GM12878 (cell line): ENCODE results near the gene IGFBP1. TPM values are rescaled to one million over a fixed set of nuclear protein-coding genes. Genes with fewer than 3 reads are reported as not detected.

Experiments
- ATAC-seq: fragments of 200-7000 bp; cut with Tn5 transposase; 3 replicates; pipeline ENCODE4 v1.9.1; 2020; ENCODE audit warnings: mild to moderate bottlenecking, moderate library complexity
- BruUV-seq: library from RNA; stranded (reverse); fragments of 400-500 nt; replicated peaks from 2 replicates; lab custom pipeline; 2021; lab: Mats Ljungman, UMichigan
- CTCF ChIA-PET: fragments of 300-600 bp; sonication (Branson Sonifier 250); formaldehyde crosslinking; extraction: SDS; loops from one replicate; lab custom pipeline; 2021; ENCODE audit warnings: inconsistent platforms; lab: Yijun Ruan, JAX
- POLR2A ChIA-PET: fragments of 350-600 bp; formaldehyde crosslinking; extraction: SDS; loops from one replicate; lab custom pipeline; 2021; ENCODE audit warnings: inconsistent platforms; lab: Charles Lee
- RAD21 ChIA-PET: fragments of 300-600 bp; sonication (Branson Sonifier 250); formaldehyde crosslinking; loops from one replicate; lab custom pipeline; 2023; ENCODE audit warnings: antibody characterized with exemption; ENCODE audit not compliant: unreplicated experiment; lab: Charles Lee
- SMC1A ChIA-PET: fragments of 300-600 bp; sonication (Branson Sonifier 250); formaldehyde crosslinking; loops from one replicate; lab custom pipeline; 2023; ENCODE audit not compliant: unreplicated experiment, uncharacterized antibody; lab: Charles Lee
- DNase-seq: peaks from one replicate; pipeline ENCODE4 v3.0.0-alpha.2; 2011; ENCODE audit warnings: low read depth, low spot score
- FAIRE-seq: peaks from 3 replicates; lab custom pipeline; 2011; peaks lifted over from hg19 to GRCh38; lab: Jason Lieb, UNC
- H2AFZ ChIP-seq: 2 replicates; pipeline ENCODE4 v1.6.0; 2011; ENCODE audit warnings: low read depth, low read length, control low read depth; ENCODE audit not compliant: control insufficient read depth
- H3K27ac ChIP-seq: 2 replicates; pipeline ENCODE4 v1.5.1; 2011; ENCODE audit warnings: control low read depth; ENCODE audit not compliant: control insufficient read depth, insufficient read depth
- H3K27me3 ChIP-seq, 2 experiments: replicated peaks in 1 of 2; 2 replicates each; pipeline versions ENCODE4 v1.6.0 to v1.6.1; 2011; ENCODE audit warnings: low read length in 1 of 2; ENCODE audit not compliant: control insufficient read depth in 2 of 2, insufficient read depth in 2 of 2
- H3K36me3 ChIP-seq, 2 experiments: 2 replicates each; pipeline ENCODE4 v1.5.1; 2011; ENCODE audit warnings: low read length in 1 of 2; ENCODE audit not compliant: control insufficient read depth in 2 of 2, insufficient read depth in 2 of 2
- H3K4me1 ChIP-seq: 2 replicates; pipeline ENCODE4 v1.6.1; 2011; ENCODE audit warnings: mild to moderate bottlenecking, low read length, moderate library complexity, mixed read lengths; ENCODE audit not compliant: control insufficient read depth, insufficient read depth
- H3K4me2 ChIP-seq: 2 replicates; pipeline ENCODE4 v1.6.0; 2011; ENCODE audit warnings: control low read depth; ENCODE audit not compliant: control insufficient read depth, insufficient read depth
- H3K4me3 ChIP-seq: fragments of 200-600 bp; sonication (generic); 2 replicates; pipeline ENCODE4 v1.5.1; 2016
- H3K79me2 ChIP-seq: 2 replicates; pipeline ENCODE4 v1.6.0; 2011; ENCODE audit warnings: low read length; ENCODE audit not compliant: control insufficient read depth, insufficient read depth
- H3K9ac ChIP-seq: 2 replicates; pipeline ENCODE4 v1.8.0; 2011; ENCODE audit warnings: low read length, control low read depth, mixed read lengths; ENCODE audit not compliant: control insufficient read depth, insufficient read depth
- H3K9me3 ChIP-seq: replicated peaks from 3 replicates; pipeline ENCODE4 v1.5.1; 2011; ENCODE audit warnings: mild to moderate bottlenecking, low read length; ENCODE audit not compliant: control insufficient read depth, insufficient read depth
- H4K20me1 ChIP-seq: 2 replicates; pipeline ENCODE4 v1.6.0; 2011; ENCODE audit not compliant: control insufficient read depth, insufficient read depth
- ATF2 ChIP-seq: IDR thresholded peaks from 2 replicates; pipeline ENCODE4 v1.6.1; 2012; ENCODE audit warnings: low read length, inconsistent platforms
- BACH1 ChIP-seq: fragments of 450-650 bp; IDR thresholded peaks from 2 replicates; pipeline ENCODE4 v1.6.1; 2017; ENCODE audit warnings: mild to moderate bottlenecking, borderline replicate concordance
- CTCF ChIP-seq, 3 experiments: IDR thresholded peaks in 2 of 3; conservative IDR thresholded peaks in 1 of 3; 2 replicates each; pipeline ENCODE4 v1.5.1; 2011; ENCODE audit warnings: low read depth in 3 of 3, low read length in 3 of 3, mild to moderate bottlenecking in 3 of 3, control low read depth in 2 of 3, moderate library complexity in 2 of 3, inconsistent platforms in 1 of 3, mixed read lengths in 1 of 3; ENCODE audit not compliant: control insufficient read depth in 2 of 3, insufficient read depth in 1 of 3; ENCODE audit errors: extremely low read depth in 1 of 3
- EZH2 ChIP-seq: IDR thresholded peaks from 2 replicates; pipeline ENCODE4 v1.6.1; 2012; ENCODE audit warnings: low read depth, mild to moderate bottlenecking, control low read depth, inconsistent platforms, low read length, borderline replicate concordance; ENCODE audit not compliant: control insufficient read depth
- KAT2A ChIP-seq: conservative IDR thresholded peaks from 2 replicates; pipeline ENCODE4 v1.6.1; 2011; ENCODE audit warnings: low read depth, low read length; ENCODE audit not compliant: control insufficient read depth
- NFIC ChIP-seq: IDR thresholded peaks from 2 replicates; pipeline ENCODE4 v1.6.1; 2012; ENCODE audit warnings: low read depth, mild to moderate bottlenecking, inconsistent platforms, low read length, moderate library complexity
- POLR2AphosphoS5 ChIP-seq: IDR thresholded peaks from 2 replicates; pipeline ENCODE4 v1.6.1; 2011; ENCODE audit warnings: mild to moderate bottlenecking, low read length, inconsistent platforms
- RUNX3 ChIP-seq: IDR thresholded peaks from 2 replicates; pipeline ENCODE4 v1.6.1; 2012; ENCODE audit warnings: low read length, inconsistent platforms
- SIX5 ChIP-seq: IDR thresholded peaks from 2 replicates; pipeline ENCODE4 v1.6.1; 2011; ENCODE audit warnings: mild to moderate bottlenecking, low read depth, low read length, moderate library complexity; ENCODE audit not compliant: severe bottlenecking
- SREBF1 ChIP-seq: IDR thresholded peaks from 2 replicates; pipeline ENCODE4 v1.6.1; 2012; ENCODE audit warnings: mild to moderate bottlenecking, low read length
- SUZ12 ChIP-seq: fragments of 200-600 bp; sonication (generic); IDR thresholded peaks from one replicate; pipeline ENCODE4 v1.6.1; 2018; ENCODE audit warnings: antibody characterized with exemption, mild to moderate bottlenecking; ENCODE audit not compliant: unreplicated experiment
- TCF3 ChIP-seq: IDR thresholded peaks from 2 replicates; pipeline ENCODE4 v1.6.1; 2012; ENCODE audit warnings: low read depth, mild to moderate bottlenecking, low read length, borderline replicate concordance; ENCODE audit not compliant: insufficient read depth
- USF1 ChIP-seq: IDR thresholded peaks from 2 replicates; pipeline ENCODE4 v1.6.1; 2011; ENCODE audit warnings: borderline replicate concordance, low read depth, mild to moderate bottlenecking, moderate library complexity, mixed read lengths, low read length; ENCODE audit not compliant: insufficient read depth; ENCODE audit errors: extremely low read length
- WRNIP1 ChIP-seq: IDR thresholded peaks from 2 replicates; pipeline ENCODE4 v1.6.1; 2011; ENCODE audit warnings: low read depth, low read length, improper control_type of control experiment, borderline replicate concordance
- YBX1 ChIP-seq: fragments of 450-650 bp; IDR thresholded peaks from 2 replicates; pipeline ENCODE4 v1.6.1; 2016; ENCODE audit warnings: antibody characterized with exemption
- YY1 ChIP-seq: IDR thresholded peaks from 2 replicates; pipeline ENCODE4 v1.6.1; 2011; ENCODE audit warnings: low read depth, mild to moderate bottlenecking, low read length
- WGBS: methylation state at CpG from one replicate; pipeline ENCODE4 v1.1.6; 2016; ENCODE audit warnings: low lambda C conversion rate; ENCODE audit not compliant: insufficient replicate concordance, insufficient coverage; ENCODE audit errors: missing lambda C conversion rate; 5-methylcytosine and 5-hydroxymethylcytosine counted together
- in situ Hi-C: fragments of 300-500 bp; cut with MboI; formaldehyde crosslinking; loops from 9 replicates; pipeline ENCODE4 v1.14.3; 2018; ENCODE audit warnings: mixed read lengths
- intact Hi-C: fragments of 100-400 bp; cut with micrococcal nuclease; formaldehyde crosslinking; loops from one replicate; pipeline ENCODE4 v1.14.2; 2022; ENCODE audit not compliant: unreplicated experiment
- polyA plus RNA-seq, 11 experiments: library from polyadenylated mRNA; depleted of rRNA in 4 of 11; unstranded in 6 of 11; stranded (reverse) in 5 of 11; fragments of >200 nt; fragmentation: Nextera tagmentation in 4 of 11; fragmentation: Illumina TruSeq in 1 of 11; extraction: Ambion mirVana in 4 of 11; extraction: Trizol in 1 of 11; gene quantifications; 1 replicate in 1 of 11; 2 replicates in 10 of 11; pipeline versions ENCODE4 v1.2.1 to v1.2.3, GENCODE V29; 2011 to 2016; ENCODE audit warnings: inconsistent platforms in 2 of 11, missing spikeins in 2 of 11, low read depth in 1 of 11
- total RNA-seq, 4 experiments: library from RNA; depleted of rRNA in 3 of 4; stranded (reverse); fragments of >200 nt in 3 of 4; fragmentation: Illumina TruSeq in 1 of 4; extraction: Trizol in 1 of 4; gene quantifications; 2 replicates each; pipeline versions ENCODE4 v1.2.1 to v1.2.3, GENCODE V29; 2013 to 2021

The IGFBP1 gene
- total and polyA plus RNA-seq, 10 of the 15 experiments (the other 5 are each of a cell fraction or from before 2014, with no cell fraction given) = 0.13 TPM; not detected in 9

- no peak for FAIRE-seq
- in situ Hi-C loops = loop anchor here (25.0 kb wide), 1 partner anchor 712 kb away; the partner anchor contains the start of gene RAMP3
These were observed 13.7 kb upstream of the IGFBP1 start for GRCh38 chr7:45874408-45875131.

More at GRCh38 chr7:45874408-45875131, 13.7 kb upstream of the IGFBP1 start:
- ChIA-PET RAD21 (no interaction called here), SMC1A (no interaction called here), POLR2A (no interaction called here), CTCF (no interaction called here)
- no peak overlapping the region for H3K9ac ChIP-seq
- H3K4me2 ChIP-seq = no peak overlapping the region
- ATAC-seq (no peak), DNase-seq (no peak)
- H3K27ac ChIP-seq = no peak overlapping the region
- no peak overlapping the region for H3K4me3 ChIP-seq
- no peaks in the 10 kb centered on the region; the same call in 2 of the 3 replicates for H3K9me3 ChIP-seq
- 64% methylated on average over 8 of the region's 8 CpGs for WGBS
- no TSS peak for BruUV-seq
- no peak overlapping the region for H2AFZ ChIP-seq
- no peaks in the 10 kb centered on the region for H3K27me3 ChIP-seq
- intact Hi-C loops = no loop called here
- no peaks in the 10 kb centered on the region for H3K79me2 ChIP-seq
- H3K36me3 ChIP-seq = no peaks in the 10 kb centered on the region
- H4K20me1 ChIP-seq = no peaks in the 10 kb centered on the region
- TF ChIP-seq RUNX3 (no peak), BACH1 (no peak), YY1 (no peak), SREBF1 (no peak), NFIC (no peak), USF1 (no peak), KAT2A (no peak), SIX5 (no peak), WRNIP1 (no peak), SUZ12 (no peak), TCF3 (no peak), ATF2 (no peak), POLR2AphosphoS5 (no peak), EZH2 (no peak), CTCF (IDR thresholded peaks at IDR 0.05 in 2 of 3, conservative IDR thresholded peaks at IDR 0.05 in 1 of 3; ENCODE audit: control insufficient read depth in 2 of 3, extremely low read depth in 1 of 3, insufficient read depth in 1 of 3, low read depth in 3 of 3, low read length in 3 of 3) (no peak), YBX1 (no peak)
- no peaks in the 10 kb centered on the region for H3K4me1 ChIP-seq
